NCI-H2081 treated with DMSO at 0.1 percent for 48 hours (cell line): ENCODE results near the gene SMG6.

Experiments used
- DNase-seq: peaks from one replicate; lab custom pipeline; 2025; lab: John Stamatoyannopoulos, UW

The SMG6 gene

GRCh38 chr17:2102931-2103809, 200.4 kb downstream of the SMG6 start:
- no peak for DNase-seq

GRCh38 chr17:2101448-2102257, 201.9 kb downstream of the SMG6 start:
- DNase-seq: no peak

DNA sequence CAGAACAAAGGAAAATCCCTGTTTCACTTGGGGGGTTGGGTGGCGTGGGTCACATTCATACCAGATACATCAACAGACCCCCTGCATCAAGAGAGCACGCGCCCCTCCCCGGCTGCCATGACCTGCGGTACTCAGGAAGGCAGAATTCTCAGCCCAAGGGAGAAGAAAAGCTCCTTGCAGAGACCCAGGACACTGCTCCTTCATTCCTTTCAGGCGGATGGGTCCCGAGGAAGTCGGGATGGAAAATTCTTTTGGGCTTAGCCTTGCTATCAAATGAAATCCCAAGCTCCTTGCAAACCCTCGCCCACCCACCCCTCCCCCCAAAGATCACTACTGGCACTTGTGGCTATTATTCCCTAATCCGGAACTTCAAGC, 208.1 kb downstream of the SMG6 start:
- no peak for DNase-seq

- DNase-seq: no peak
These were observed 208.6 kb downstream of the SMG6 start for GRCh38 chr17:2094891-2095535.

- DNase-seq: no peak
These were observed 210.2 kb downstream of the SMG6 start for GRCh38 chr17:2093349-2093748.

GRCh38 chr17:2092253-2092652, 211.3 kb downstream of the SMG6 start:
- DNase-seq: no peak

GRCh38 chr17:2090804-2091534, 212.6 kb downstream of the SMG6 start:
- DNase-seq: no peak

- no peak for DNase-seq
These were observed 213.4 kb downstream of the SMG6 start for GRCh38 chr17:2090210-2090641.

GRCh38 chr17:2089021-2089422, 214.6 kb downstream of the SMG6 start:
- DNase-seq: no peak

DNA sequence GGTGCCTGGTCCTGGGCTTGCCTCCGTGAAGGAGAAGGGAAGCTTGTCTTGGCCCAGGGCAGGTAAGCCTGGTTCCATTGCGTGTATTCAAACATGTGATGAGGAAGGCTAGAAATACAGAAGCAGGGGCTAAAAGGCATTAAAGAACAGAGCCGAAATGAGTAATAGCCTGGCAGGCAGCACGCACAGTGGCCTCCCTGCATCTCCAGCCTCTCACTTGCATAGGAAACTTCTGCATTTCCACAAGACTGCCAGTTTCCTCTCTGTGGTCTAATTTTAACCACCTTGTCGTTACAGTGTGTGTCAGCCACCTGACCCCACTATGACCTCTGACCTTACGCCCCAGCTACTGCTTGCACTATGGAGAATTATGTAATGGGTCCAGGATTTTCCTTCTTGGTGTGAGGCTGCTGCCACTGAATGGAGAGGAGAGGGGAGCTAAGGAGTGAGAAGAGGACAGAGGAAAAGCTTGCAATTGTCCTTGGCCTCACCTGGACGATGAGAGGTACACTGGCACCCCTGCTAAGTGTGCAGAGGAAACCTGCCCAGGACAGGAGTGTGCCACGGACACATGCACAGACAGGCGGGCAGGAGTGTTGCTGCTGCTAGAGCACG, 215.9 kb downstream of the SMG6 start:
- no peak for DNase-seq

- DNase-seq: no peak
These were observed 217.3 kb downstream of the SMG6 start for GRCh38 chr17:2086306-2086705.

DNA sequence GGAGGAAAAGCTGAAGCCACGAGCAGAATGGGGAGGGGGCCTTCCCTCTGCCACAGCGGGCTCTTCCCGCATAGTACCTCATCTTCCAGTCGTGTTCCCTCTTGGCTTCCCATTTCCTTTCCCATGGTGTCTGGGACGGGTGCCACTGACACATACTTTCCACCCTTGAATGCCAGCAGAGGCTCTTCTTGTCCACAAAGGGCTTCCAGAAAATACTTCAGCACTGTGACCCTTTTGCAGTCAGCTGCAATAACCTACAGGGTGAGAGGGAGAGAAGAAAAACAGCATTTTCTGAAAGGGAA, 218.0 kb downstream of the SMG6 start:
- DNase-seq: no peak

GRCh38 chr17:2084766-2085647, 218.6 kb downstream of the SMG6 start:
- DNase-seq: no peak

DNA sequence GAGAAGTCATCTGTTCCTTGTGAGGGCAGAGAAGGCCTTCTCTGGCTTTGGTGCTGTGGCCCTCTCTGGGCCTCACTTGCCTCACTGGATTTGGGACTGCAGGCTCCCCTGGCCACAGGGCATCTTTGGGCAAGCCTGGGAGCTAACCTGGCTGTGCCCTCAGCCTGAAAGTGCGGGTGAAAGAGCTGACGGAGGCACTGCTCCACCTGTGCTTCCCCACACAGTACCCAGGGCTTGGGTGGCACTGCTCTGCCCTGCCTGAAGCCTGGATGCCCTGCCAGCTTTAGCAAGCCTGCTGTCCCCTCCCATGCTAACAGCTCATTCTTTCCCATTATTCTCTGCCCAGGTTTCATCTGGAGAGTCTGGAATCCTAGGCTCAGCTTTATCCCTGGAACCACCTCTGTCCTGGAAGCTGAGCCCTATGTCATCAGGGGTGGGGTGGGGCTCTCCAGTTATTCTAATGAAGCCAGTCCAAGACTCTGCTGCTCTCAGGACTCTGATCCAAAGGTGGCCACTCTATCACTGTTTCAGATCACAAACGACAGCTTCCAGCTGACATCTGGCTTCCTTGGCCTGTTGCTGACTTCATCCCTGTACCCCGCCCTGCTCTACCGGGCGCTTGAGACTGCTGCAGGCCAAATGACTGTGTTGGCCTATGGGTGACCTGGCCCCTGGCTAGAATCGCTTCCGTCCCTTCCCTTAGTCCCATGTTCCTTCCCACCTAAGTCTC, 219.4 kb downstream of the SMG6 start:
- DNase-seq: no peak

- DNase-seq: no peak
These were observed 220.0 kb downstream of the SMG6 start for GRCh38 chr17:2083613-2084035.

- no peak for DNase-seq
These were observed 221.4 kb downstream of the SMG6 start for GRCh38 chr17:2082003-2082781.

DNA sequence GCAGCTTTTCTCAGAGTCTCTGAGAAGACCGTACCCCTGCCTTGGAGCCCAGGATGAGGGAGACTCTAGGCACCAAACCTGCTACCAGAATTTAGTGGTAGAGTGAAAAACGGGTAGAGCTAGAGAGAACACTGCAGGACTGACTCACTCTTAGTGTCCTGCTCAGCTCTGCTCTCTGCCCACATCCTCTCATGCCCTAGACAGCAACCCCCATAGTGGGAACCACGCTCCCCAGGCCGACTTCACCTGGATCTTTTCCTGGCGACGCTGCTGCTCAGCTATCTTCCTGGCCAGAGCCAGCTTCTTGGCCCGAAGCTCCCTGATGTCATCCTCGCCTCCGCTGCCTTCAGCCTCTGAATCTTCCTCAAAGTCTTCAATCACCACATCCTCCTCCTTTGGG, 222.0 kb downstream of the SMG6 start:
- no peak for DNase-seq

- no peak for DNase-seq
These were observed 226.5 kb downstream of the SMG6 start for GRCh38 chr17:2077040-2077439.
